Spleen (tissue), 7 donors: Measurements from ENCODE around the gene RNF141.

Experiments used
- POLR2A ChIP-seq, 3 donors: fragments of 450-650 bp; IDR thresholded peaks; one replicate each; pipeline ENCODE4 v1.5.1; 2017; ENCODE audit warnings: antibody characterized with exemption in 3 of 3, mild to moderate bottlenecking in 1 of 3
- TF ChIP-seq, protein P1 (sequence below), 11 experiments: fragments of 200-600 bp in 7 of 11; fragments of 450-650 bp in 4 of 11; sonication (generic) in 4 of 11; IDR thresholded peaks in 8 of 11; conservative IDR thresholded peaks in 3 of 11; 1 replicate in 7 of 11; 2 replicates in 4 of 11; pipeline versions ENCODE4 v1.4.0 to v1.8.0; 2016 to 2021; ENCODE audit warnings: antibody characterized with exemption in 11 of 11, inconsistent platforms in 4 of 11, mild to moderate bottlenecking in 1 of 11
- donor health status: DM: no; HTN: no; CAD: no; lungs with moderate emphysema.
- donor health status: DM: no; HTN: no; CAD: no.
- donor health status: DM: no; HTN: no; CAD: no.

DNA sequence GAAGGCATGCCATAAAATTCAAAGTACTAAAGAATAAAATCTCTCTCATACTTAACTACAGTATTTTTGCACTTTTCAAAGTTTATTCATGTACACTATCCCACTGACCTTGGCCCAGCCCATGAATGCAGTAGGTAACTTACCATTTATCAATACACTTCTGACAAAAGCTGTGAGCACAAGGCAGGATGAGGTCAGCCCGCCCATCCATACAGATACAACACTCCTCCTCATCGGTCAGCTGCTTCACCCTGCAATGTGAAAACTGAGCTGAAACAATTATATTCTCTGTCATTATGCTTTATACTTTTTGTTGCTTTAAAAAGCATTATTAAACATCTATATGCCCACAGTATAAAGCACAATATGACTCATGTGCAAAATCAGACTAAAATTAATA is 22.1 kb downstream of the RNF141 start:
- TF ChIP-seq POLR2A (IDR thresholded peaks at IDR 0.05), result no peak
- TF ChIP-seq, protein P1, sequence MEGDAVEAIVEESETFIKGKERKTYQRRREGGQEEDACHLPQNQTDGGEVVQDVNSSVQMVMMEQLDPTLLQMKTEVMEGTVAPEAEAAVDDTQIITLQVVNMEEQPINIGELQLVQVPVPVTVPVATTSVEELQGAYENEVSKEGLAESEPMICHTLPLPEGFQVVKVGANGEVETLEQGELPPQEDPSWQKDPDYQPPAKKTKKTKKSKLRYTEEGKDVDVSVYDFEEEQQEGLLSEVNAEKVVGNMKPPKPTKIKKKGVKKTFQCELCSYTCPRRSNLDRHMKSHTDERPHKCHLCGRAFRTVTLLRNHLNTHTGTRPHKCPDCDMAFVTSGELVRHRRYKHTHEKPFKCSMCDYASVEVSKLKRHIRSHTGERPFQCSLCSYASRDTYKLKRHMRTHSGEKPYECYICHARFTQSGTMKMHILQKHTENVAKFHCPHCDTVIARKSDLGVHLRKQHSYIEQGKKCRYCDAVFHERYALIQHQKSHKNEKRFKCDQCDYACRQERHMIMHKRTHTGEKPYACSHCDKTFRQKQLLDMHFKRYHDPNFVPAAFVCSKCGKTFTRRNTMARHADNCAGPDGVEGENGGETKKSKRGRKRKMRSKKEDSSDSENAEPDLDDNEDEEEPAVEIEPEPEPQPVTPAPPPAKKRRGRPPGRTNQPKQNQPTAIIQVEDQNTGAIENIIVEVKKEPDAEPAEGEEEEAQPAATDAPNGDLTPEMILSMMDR (IDR thresholded peaks at IDR 0.05 in 8 of 11, conservative IDR thresholded peaks at IDR 0.05 in 3 of 11), result no peak
